Kidney (tissue), 14 donors: ENCODE data around the gene KCNH8. TPM values are rescaled to one million over a fixed set of nuclear protein-coding genes. Genes with fewer than 3 reads are reported as not detected.

Experiments used
- DNase-seq, 5 donors: peaks; one replicate each; pipeline ENCODE4 v3.0.0-alpha.2; 2013 to 2020
- FAIRE-seq: peaks from 2 replicates; lab custom pipeline; 2012; peaks lifted over from hg19 to GRCh38; lab: Jason Lieb, UNC
- H3K27ac ChIP-seq, 2 donors: one replicate each; pipeline ENCODE4 v1.7.0; 2013; ENCODE audit warnings: low read depth in 2 of 2, low read length in 2 of 2, inconsistent platforms in 1 of 2
- H3K27me3 ChIP-seq: one replicate; pipeline ENCODE4 v1.7.1; 2013; ENCODE audit warnings: low read length, inconsistent platforms; ENCODE audit not compliant: control insufficient read depth, insufficient read depth
- H3K36me3 ChIP-seq, 3 donors: one replicate each; pipeline versions ENCODE4 v1.7.0 to v1.7.1; 2013; ENCODE audit warnings: low read length in 3 of 3, control low read depth in 1 of 3, inconsistent platforms in 1 of 3; ENCODE audit not compliant: insufficient read depth in 3 of 3, control insufficient read depth in 2 of 3
- H3K4me1 ChIP-seq, 3 donors: one replicate each; pipeline versions ENCODE4 v1.7.0 to v1.7.1; 2013; ENCODE audit warnings: low read length in 3 of 3, inconsistent platforms in 1 of 3, low read depth in 1 of 3; ENCODE audit not compliant: control insufficient read depth in 2 of 3, insufficient read depth in 2 of 3
- H3K4me3 ChIP-seq, 3 donors: one replicate each; pipeline versions ENCODE4 v1.7.0 to v1.8.1; 2013; ENCODE audit warnings: low read length in 3 of 3, control low read depth in 1 of 3, inconsistent platforms in 1 of 3
- H3K9ac ChIP-seq, 3 donors: one replicate each; pipeline versions ENCODE4 v1.7.0 to v1.7.1; 2013; ENCODE audit warnings: low read length in 3 of 3, control low read depth in 1 of 3, inconsistent platforms in 1 of 3
- H3K9me3 ChIP-seq, 3 donors: one replicate each; pipeline versions ENCODE4 v1.7.0 to v1.7.1; 2013; ENCODE audit warnings: low read length in 3 of 3, control low read depth in 1 of 3, inconsistent platforms in 1 of 3; ENCODE audit not compliant: control insufficient read depth in 2 of 3, insufficient read depth in 1 of 3
- CTCF ChIP-seq: IDR thresholded peaks from 3 replicates; pipeline ENCODE4 v1.5.1; 2012; ENCODE audit warnings: mild to moderate bottlenecking, moderate library complexity, borderline replicate concordance; ENCODE audit not compliant: insufficient read depth; ENCODE audit errors: extremely low read depth
- intact Hi-C: fragments of 100-400 bp; cut with DNase I; formaldehyde crosslinking; loops from one replicate; pipeline ENCODE4 v1.11.1; 2022
- polyA plus RNA-seq: library from polyadenylated mRNA; stranded (reverse); fragments of 350-450 nt; fragmentation: Illumina TruSeq; extraction: RNeasy Lipid Tissue Mini Kit (QIAGEN cat#74804); gene quantifications from one replicate; pipeline ENCODE4 v1.2.3, GENCODE V29; 2014; ENCODE audit warnings: low read depth, low replicate concordance; ENCODE audit not compliant: insufficient read depth
- total RNA-seq: library from RNA; stranded (reverse); fragmentation: NEBNext Ultra II Directional; extraction: Animal tissue kit (Norgen Biotek cat#: 25700); gene quantifications from one replicate; pipeline ENCODE4 v1.2.1, GENCODE V29; 2021
- donor health status: control.
- donor health status: control.
- donor health status: control.
- donor health status: control.
- donor health status: control.
- donor health status: DM: yes; HTN: yes; CAD: no.
- donor health status: Normal renal cell carcinoma (clear cell type).

Gene KCNH8
- total and polyA plus RNA-seq, 2 donors from 2014 or later, result 1.0 TPM; not detected in 1

- FAIRE-seq, result no peak
- intact Hi-C loops, result no loop called here
- Histone ChIP-seq H3K36me3 (no peaks in the 10 kb centered on the region), H3K9me3 (no peaks in the 10 kb centered on the region), H3K4me3 (no peak overlapping the region), H3K27me3 (no peaks in the 10 kb centered on the region), H3K27ac (no peak overlapping the region), H3K9ac (no peak overlapping the region), H3K4me1 (no peaks in the 10 kb centered on the region)
- no peak for DNase-seq
- no peak for TF ChIP-seq CTCF
These were observed 236.6 kb downstream of the KCNH8 start for GRCh38 chr3:19384868-19385267.

GRCh38 chr3:19392150-19392549, 243.8 kb downstream of the KCNH8 start:
- Histone ChIP-seq H3K9me3 (no peaks in the 10 kb centered on the region), H3K4me1 (no peaks in the 10 kb centered on the region), H3K27me3 (no peaks in the 10 kb centered on the region), H3K36me3 (no peaks in the 10 kb centered on the region), H3K9ac (no peak overlapping the region), H3K4me3 (no peak overlapping the region), H3K27ac (no peak overlapping the region)
- intact Hi-C loops, result no loop called here
- TF ChIP-seq CTCF, result no peak
- DNase-seq (no peak), FAIRE-seq (no peak)

- FAIRE-seq, result no peak
These were observed 246.6 kb downstream of the KCNH8 start for GRCh38 chr3:19394946-19395345.

More at GRCh38 chr3:19394946-19395345, 246.6 kb downstream of the KCNH8 start:
- H3K27me3 ChIP-seq, result no peaks in the 10 kb centered on the region
- no peaks in the 10 kb centered on the region for H3K4me1 ChIP-seq
- H3K9me3 ChIP-seq, result no peaks in the 10 kb centered on the region
- H3K9ac ChIP-seq, result no peak overlapping the region
- H3K4me3 ChIP-seq, result no peak overlapping the region
- TF ChIP-seq CTCF, result no peak
- no peaks in the 10 kb centered on the region for H3K36me3 ChIP-seq
- no peak for DNase-seq
- intact Hi-C loops, result no loop called here
- H3K27ac ChIP-seq, result no peak overlapping the region
